ENCODE data around the gene STPG3.

GRCh38 chr9:137300567-137301080, 49.5 kb downstream of the STPG3 start:
- TF ChIP-seq CTCF (IDR thresholded peaks at IDR 0.05), result no peak
- TF ChIP-seq POLR2A (IDR thresholded peaks at IDR 0.05), result no peak
